HK-2 (cell line): Measurements from ENCODE around the gene DNAAF1.

Experiments used
- DNase-seq: peaks from one replicate; pipeline ENCODE4 v3.0.0-alpha.2; 2018; ENCODE audit not compliant: unreplicated experiment

DNAAF1 gene

DNA sequence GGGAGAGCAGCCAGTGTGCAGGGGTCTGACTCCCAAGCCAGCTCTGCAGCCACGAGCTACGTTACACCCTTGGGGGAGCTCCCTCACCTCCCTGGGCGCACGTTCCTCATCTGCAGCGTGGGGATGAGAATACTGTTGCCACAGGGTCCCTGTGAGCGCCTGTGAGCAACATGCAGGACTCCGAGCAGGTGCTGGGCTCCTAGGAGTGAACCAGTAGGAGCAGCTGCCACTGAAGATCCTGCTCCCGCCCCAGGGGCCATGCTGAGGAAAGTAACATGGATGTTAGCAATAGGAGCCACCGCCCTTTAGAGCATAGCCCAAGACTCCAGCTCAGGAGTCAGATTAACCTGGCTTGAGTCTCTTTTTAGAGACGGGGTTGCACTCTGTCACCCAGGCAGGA, 15.9 kb downstream of the DNAAF1 start:
- no peak for DNase-seq

DNA sequence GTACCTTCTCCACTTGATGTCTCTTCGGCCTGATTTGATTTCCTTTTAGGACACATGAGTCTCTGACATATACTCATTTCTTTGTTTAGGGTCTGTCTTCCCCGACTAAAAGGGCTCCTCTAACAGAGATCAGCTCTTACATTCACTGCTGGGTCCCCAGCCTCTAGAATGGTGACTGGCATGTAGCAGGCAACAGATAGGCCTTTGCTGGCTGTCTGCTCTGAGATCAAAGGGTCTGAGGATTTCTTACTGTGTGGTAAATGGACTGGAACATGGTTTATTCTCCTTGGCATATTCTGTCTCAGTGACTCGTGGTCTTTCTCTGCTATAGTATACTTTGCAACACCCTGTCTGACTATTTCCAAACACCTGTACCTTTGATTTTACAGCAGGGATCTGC, 16.7 kb downstream of the DNAAF1 start:
- no peak for DNase-seq

DNA sequence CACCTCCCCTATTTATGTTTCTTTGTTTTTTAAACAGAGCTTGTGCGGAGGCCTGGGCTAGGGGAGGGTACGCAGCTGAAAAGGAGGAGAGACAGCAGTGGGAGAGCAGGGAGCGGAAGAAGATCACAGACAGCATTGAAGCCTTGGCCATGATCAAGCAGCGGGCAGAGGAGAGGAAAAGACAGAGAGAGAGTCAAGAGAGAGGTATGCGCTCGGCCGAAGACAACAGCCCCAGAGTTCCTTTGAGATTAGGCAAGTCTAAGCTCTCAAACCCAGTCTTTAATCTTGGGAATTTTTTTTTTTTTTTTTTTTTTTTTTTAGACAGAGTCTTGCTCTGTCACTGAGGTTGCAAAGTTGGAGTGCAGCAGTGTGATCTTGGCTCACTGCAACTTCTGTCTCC, 20.6 kb downstream of the DNAAF1 start:
- DNase-seq, result no peak

DNA sequence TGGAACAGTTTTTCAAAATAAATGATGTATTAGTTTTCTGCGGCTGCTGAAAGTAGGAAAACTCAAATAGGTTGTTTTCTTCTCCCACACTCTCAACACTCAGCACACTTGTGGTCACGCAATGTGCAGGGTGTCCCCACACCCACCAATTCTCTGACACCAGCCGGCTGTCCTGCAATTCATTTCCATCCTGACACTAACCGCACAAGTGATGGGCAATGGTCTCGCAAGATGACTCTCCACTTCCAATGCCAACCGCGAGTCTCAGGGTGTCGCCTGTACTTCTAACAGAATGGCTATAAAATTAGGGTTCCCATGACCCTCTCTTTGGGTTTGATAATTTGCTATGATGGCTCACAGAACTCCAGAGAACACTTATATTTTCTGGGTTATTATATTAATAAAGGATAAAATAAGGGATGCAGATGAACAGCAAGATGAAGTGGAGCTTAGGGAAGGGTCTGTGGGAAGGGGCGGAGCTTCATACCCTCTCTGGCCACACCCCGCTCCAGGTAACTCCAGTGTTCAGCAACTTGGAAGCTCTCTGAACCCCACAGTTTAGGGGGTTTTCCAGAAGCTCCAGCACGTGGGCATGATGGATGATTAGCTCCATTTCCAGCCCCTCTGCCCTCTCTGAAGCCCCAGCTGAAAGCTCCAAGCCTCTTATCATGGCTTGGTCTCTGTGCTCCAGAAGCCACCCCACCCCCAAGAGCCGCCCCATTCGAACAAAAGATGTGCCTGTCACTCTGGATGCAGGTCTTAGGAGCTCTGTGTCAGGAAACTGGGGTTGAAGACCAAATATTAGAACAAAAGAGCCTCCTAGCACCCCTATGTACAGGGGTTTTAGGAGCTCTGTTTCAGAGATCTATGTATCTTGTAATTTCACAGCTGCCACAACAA, 21.9 kb downstream of the DNAAF1 start:
- no peak for DNase-seq

DNA sequence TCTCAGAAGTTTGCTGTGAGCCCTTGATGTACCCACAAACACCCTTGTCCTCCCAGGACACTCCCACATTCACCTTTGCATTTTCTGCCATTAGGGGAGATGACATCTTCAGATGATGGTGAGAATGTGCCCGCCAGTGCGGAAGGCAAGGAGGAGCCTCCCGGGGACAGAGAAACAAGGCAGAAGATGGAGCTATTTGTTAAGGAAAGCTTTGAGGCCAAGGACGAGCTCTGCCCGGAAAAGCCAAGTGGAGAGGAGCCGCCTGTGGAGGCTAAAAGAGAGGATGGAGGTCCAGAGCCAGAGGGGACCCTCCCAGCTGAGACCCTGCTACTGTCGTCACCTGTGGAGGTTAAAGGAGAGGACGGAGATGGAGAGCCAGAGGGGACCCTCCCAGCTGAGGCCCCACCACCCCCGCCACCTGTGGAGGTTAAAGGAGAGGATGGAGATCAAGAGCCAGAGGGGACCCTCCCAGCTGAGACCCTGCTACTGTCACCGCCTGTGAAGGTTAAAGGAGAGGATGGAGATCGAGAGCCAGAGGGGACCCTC, 24.7 kb downstream of the DNAAF1 start:
- DNase-seq, result no peak

DNA sequence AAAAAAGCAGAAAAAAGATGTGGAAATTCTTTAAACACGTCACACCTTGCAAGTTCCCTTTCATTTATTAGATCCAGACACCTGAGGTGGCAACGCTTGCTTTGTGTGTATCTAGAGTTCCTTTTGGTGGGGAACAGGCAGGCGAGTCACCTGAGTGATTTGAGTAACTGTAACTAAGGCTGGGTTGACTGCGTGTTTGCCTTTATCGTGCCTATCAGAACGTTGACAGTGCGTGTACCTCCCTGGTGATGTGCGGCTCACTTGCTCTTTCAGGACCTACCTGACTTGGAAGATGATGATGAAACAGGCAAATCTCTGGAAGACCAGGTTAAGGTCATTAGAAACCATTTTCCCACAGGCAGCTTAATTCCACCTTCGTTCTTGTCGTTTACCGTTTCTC, 29.3 kb downstream of the DNAAF1 start:
- DNase-seq, result no peak

DNA sequence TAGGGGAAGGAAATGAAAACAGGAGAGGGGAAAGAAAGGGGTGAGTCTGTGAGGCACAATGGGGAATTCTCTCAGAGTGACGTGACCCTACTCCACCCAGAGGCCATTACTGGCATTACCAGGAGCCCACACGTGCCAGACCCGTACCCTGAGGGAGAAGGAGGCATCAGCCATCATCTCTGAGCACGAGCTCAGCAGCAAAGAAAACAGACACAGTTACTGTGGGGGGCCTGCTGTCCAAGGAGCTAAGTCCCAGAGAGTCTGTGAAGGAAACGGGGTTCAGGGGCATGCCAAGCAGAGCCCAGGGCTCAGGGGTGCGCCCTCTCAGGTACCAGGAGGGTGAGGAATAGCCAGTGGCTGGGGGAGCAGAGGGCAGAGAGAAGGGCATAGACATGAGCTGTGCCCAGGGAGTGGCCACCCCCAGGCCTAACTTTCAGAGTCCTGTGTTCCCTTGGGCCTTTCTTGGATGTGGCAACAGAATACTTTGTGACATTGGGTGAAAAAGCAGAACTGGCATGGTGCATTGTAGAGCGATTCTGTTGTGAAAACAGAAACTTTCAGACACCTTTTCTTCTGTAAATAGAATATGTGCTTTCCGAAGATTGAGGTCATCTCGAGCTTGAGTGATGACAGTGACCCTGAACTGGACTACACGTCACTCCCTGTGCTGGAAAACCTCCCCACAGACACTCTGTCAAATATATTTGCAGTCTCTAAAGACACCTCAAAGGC, 30.4 kb downstream of the DNAAF1 start:
- peak; percentile 61 for DNase-seq

DNA sequence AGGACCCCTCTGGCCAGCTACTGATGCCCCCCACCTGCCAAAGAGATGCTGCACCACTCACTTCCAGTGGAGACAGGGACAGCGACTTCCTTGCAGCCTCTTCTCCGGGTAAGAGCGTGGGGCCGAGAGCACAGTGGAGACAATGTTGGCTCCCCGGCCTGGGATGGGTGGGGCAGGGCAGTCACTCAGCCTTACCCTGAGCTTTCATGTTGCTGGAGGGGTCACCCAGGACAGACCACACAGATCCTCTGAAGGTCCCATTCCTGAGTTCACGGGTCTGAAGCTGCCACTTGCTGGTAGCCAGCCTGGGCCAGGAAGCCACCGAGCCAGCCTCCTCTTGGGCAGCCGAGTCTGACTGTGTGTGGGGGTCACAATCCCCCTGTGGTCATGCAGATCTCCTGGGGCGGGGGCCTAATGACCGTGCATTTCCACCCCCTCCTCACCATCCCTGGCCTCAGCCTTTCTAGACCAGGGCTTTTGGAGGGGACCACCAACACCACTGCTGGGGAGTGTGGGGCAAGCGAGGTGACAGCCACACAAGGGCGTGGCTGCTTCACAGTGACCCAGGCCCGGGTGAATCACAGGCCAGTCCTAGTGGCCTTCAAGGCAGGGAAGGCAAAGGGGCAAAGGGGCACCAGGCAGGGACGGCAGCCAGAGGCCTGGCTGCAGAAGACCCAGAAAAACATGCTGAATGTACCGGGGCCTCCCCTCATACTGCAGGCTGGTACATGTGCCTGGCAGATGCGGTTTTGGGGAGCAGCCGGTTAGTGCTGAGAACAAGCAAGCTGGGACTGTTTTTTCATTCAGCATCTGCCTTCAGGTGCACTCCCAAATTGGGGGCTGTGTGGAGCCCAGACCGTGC, 31.3 kb downstream of the DNAAF1 start:
- no peak for DNase-seq

DNA sequence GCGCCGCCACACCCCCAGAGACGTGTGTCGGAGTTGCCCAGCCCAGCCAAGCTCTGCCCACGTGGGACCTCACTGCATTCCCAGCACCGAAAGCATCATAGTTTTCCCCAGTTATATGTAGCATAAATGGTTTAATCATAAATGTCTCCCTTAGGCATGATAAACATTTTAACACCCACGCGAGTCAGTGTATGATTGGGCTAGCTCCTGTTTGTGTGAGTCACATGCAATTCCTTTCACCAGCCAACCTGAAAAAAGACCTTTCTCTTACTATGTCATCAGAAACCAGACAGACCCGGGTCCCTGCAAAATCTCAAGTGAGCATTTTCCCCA, 32.6 kb downstream of the DNAAF1 start:
- DNase-seq, result no peak

DNA sequence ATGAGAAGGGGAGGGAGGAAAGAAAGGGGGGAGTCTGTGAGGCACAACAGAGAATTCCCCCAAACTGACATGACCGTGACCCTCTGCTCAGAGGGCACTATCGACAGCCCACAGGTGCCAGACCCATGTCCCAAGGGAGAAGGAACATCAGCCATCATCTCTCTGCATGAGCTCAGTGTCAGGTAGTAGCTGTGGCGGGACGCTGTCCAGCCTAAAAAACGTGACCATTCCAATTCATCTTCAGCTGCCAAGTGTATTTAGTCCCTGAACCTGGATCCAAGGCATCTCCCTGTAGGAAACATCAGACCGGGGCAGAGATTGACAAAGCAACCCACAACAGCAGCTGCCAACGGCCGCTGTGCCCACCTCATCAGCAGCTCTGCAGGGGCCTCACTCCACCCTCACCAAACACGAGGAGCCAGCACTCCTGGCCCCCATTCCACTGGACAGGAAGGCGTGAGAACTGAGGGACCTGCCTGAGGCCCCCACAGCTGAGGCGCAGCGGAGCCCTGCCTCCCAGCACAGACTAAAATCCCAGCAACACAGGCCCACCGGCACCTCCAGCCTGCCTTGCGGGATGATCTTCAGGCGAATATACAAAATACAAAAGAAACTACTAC, 33.1 kb downstream of the DNAAF1 start:
- DNase-seq, result no peak

DNA sequence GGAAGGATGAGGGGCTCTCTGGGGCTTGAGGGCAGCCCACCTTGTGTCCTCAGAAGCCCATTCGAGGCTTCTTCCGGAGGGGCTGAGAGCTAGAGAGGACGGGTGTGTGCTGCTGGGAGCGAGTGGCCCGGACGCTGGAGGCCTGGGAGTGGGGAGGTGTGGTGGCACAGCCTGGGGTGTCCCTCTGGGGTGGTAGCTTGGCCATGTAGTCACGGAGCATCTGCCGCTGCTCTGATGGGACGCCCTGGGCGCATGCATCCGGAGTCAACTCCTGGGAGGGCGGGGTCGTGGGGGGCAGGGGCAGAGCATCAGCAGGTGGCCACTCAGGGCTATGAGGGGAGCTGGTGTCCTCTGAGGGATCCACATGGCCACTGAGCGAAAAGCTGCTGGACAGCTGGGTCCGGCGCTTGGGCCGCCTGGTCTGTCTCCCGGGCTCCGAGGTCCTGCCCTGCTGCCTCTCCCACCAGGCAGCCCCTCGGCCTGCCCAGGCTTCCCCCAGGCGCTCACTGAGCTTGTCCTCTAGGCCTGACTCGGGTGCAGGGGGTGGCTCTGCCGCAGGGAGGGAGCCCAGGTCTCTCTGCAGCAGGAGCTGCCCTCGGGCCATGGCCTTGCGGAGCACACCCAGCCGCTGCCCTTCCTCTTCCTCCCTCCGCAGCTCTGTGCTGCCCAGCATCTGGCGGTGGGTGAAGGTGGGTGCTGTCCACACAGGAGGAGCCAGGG, 33.9 kb downstream of the DNAAF1 start:
- DNase-seq, result no peak

DNA sequence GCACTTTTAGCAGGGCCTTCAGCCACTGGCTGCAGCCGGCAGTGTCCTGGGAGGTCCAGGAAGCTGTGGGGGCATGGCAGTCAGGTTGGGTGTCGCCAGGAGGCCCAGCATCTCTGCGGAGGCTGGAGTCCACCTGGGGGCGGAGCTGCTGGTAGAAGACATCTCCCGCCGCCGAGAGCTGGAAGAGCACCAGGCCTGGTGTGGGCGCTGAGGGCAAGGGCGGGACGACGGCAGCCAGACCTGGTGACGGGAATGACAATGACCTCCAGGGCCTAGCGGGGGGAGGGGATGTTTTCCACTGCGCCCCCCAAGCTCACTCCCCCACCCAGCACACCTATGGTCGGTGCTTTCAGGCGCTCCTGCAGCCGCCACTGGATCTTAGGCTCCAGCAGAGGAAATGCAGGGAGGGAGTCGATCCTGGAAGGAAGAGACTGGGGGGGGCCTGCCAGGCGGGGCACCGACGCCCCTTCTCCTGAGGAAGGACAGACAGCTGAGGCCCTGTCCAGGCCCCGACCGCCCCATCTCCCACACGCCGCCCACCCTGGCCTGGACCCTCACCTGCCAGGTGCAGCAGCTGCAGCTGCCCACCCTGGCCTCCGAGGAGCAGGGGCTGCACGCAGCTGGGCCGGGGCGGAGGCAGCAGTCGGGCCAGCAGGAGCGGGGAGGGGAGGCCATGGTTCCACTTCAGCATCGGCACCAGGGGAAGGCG, 34.7 kb downstream of the DNAAF1 start:
- DNase-seq, result no peak

DNA sequence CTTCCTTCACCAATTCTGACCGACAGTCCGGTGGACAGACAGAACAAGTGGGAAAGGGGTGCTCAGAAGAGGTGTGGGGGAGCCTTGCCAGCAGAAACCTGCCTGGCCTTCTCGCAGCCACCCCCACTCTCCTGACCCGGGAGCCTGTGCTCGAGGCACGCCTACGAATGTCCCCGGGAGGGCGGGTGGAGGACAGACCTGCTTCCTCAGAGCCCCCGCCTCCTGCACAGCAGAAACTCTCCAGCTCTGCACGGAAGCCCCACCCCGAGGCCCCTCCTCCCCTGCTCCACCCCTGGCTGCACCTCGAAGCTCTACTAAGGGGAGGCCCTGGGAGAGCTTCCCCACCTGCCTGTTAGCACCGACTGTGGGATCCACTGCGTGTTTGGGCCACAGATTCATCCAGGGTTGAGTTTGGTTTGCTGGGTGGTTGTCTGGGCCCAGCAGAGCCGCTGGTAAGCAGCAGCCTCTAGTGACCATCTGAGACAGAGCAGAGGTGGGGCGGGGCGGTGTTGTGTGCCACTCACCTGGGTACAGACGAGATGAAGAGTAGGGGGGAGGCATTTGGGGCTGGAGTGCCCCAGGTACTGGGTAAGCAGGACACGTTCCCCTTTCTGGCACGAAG, 35.5 kb downstream of the DNAAF1 start:
- DNase-seq, result no peak

DNA sequence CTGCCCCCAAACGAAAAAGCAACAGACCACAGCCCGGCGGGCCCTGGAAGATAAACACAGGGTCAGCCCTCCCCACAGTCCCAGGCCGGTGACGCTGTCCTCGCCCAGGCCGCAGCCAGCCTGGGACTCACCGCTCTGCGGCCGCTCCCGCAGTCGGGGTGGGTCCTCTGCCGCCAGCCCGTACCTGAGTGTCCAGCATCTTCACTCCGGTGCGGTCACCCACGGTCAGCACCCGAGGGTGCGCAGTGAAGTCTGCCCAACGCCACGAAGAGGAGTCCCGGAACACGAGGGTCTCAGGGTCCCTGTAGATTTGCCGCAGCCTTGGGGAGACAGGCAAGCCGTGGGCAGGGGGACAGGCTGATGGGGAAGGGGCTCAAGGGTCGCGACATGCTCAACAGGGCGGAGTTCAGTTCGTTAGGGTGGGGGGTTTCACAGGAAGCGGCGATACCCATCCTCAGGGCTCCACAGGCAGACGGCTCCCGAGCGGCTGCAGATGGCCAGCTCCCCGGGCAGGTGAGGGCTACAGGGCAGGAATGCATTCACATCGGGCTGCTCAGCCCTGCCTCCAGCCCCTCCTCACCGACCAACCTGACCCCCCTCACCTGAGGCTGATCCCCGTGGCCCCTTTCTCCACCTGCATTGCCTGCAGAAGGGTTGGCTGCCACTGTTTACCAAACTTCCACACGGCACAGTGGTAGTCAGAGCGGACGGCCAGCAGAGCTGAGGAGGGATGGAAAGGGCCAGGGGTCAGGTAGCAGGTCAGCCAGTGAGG, 36.2 kb downstream of the DNAAF1 start:
- DNase-seq, result no peak

DNA sequence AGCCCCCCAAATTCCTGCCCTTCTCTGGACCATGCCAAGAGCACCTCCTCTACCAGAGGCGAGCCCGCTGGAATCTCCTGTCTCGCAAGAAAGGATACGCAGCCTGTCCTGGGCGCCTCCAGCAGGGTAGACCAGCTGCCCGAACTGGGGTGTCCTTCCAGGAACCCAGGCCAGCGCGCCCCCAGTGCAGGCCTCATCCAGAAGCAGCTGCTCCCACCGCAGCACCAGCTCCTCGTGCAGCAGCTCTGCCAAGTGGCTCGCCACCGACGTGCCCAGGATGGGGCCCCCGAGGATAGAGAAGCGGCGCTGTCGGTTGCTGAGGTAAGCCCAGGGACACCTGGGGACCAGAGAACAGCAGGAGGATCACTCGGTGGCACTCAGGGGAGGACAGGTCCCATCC, 37.0 kb downstream of the DNAAF1 start:
- no peak for DNase-seq

DNA sequence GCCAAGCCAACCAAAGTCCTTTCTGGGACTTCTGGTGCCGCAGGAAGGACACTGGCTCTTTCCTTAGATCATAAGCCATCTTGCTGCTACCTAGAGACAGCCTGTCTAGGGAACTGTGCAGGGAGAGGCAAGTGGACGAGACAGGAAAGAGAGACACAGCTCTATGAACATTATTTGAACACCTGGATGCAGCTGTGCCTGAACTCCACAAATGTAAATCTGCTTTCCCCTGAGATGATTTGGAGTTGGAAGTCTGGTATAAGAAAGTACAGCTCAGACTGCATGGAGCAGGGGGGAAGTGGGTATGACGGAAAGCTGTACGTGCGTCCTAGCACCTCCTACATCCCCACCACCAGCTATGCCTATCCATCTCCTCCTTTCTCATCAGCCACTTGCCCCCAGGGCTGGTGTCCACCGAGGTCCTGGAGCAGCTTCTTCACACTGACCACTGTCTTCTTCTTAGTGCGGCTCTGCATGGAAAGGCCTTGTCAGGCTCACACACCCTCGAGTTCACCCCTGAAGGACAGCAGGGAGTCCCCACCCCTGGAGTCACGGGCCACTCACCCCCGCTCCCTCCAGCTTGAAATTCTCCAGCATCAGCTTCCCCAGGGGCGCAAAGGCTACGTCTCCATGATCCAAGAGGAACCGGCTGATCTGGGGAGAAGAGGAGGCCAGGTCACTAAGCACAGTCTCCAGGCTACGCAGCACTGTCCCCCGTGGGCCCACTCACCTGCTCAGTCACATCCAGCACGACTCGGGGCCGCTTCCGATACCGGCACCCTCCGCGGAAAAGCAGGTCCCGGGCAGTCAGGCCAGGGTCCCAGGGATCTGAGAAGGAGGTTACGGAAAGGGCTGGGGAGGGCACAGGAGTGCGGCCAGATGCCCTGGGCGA, 37.8 kb downstream of the DNAAF1 start:
- no peak for DNase-seq

DNA sequence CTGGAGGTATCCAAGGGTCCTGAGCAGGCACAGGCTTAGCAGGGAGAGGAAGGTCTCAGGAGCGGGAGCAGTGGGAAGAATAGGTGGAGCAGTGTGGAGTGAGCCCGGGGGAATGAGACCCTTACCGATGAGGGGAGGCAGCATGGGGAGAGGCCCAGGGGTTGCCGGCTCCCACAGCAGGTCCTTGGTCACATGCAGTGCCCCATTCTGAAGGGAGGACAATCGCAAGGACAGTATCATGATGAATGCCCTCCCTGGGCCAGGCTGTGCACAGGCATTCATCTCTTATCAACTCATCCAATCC, 38.4 kb downstream of the DNAAF1 start:
- no peak for DNase-seq

DNA sequence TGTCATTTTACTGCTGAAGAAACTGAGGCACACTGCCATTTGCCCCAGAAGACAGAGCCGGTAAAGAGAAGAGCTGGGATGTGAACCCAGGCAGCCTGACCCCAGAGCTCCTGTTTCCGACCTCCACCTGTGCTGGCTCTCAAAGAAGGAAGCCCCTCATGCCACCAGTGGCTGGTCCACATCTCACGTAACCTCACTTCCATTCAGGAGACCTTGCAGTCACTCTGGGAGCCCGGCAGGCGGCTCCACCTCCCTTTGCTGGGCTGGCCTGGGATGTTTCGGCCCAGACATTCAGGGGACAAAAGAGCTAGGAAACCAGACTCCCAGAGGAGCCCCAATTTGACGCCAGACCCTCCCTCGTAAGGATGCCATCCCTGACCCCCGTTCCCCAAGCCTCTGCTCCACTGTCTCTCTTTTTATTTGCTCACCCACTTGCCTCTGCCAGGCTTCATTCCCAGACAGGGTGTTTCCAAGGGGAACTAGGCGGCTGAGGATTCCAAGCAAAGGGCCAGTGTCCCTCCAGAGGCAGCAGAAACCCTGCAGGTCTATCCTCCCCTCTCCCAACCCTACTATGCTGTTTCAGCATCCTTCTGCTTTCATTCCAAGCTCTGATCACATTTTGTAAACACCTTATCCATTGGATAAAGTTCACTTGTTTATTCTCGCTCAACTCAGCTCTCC, 38.9 kb downstream of the DNAAF1 start:
- DNase-seq, result no peak
